Stimulated activated naive B cell treated with anti-CD40 and anti-IgM and Interleukin-4, amounts not matched to agents 10 μg/mL and 1 μg/mL and 100 μg/mL, for 72 hours (primary cell): ENCODE results near the gene CASP7.

Source experiments
- ATAC-seq, 2 donors: fragments of 150-1000 bp; cut with Tn5 transposase; replicated peaks; 2 replicates each; pipeline ENCODE4 v1.10.0; 2021; ENCODE audit warnings: moderate library complexity in 1 of 2
- DNase-seq: peaks from one replicate; pipeline ENCODE4 v3.0.0; 2021
- H3K27ac Mint-ChIP-seq: one replicate; pipeline ENCODE4 v1.8.0; 2022; ENCODE audit warnings: mild to moderate bottlenecking, mixed read lengths
- H3K27me3 Mint-ChIP-seq, 2 donors: one replicate each; pipeline ENCODE4 v1.8.0; 2022; ENCODE audit warnings: mixed read lengths in 2 of 2
- H3K36me3 Mint-ChIP-seq, 2 donors: one replicate each; pipeline ENCODE4 v1.8.0; 2022; ENCODE audit warnings: mixed read lengths in 2 of 2, mild to moderate bottlenecking in 1 of 2
- H3K4me1 Mint-ChIP-seq, 2 donors: one replicate each; pipeline ENCODE4 v1.8.0; 2022; ENCODE audit warnings: mixed read lengths in 2 of 2, mild to moderate bottlenecking in 1 of 2
- H3K4me3 Mint-ChIP-seq, 2 donors: one replicate each; pipeline ENCODE4 v1.8.0; 2022; ENCODE audit warnings: mild to moderate bottlenecking in 2 of 2, mixed read lengths in 2 of 2, moderate library complexity in 1 of 2
- H3K9me3 Mint-ChIP-seq, 2 donors: one replicate each; pipeline ENCODE4 v1.8.0; 2022; ENCODE audit warnings: mixed read lengths in 2 of 2, mild to moderate bottlenecking in 1 of 2

Gene CASP7

DNA sequence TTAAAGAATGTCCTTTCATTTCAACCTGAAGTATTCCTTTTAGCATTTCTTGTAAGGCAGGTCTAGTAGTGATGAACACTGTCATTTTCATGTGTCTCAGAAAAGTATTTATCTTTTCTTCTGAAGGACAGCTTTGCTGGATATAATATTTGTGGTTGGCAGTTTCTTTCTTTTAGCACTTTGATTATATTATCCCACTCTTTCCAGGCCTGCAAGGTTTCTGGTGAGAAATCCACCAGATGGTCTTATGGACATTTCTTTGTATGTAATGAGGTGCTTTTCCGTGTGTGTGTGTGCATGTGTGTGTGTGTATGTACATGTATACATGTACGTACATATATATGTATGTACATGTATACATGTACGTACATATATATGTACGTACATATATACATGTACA is 7.3 kb downstream of the CASP7 start:
- ATAC-seq, result no peak
- Mint-ChIP-seq H3K36me3 (peaks cover 76 to 82% of the 10 kb centered on the region in 2 donors), H3K4me1 (peaks cover 30 to 69% of the 10 kb centered on the region in 2 donors)

DNA sequence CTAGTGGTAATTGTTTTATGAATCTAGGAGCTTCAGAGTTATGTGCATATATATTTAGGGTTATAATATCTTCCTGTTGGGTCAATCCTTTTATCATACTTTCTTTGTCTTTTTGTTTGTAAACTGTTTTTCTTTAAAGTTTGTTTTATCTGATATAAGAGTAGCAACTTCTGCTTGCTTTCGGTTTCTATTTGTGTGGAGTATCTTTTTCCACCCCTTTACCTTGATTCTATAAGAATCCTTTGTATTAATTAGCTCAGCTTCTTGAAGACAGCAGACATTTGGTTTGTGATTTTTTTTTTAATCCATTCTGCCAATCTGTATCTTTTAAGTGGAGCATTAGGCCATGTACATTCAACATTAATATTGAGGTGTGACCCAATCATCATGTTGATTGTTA is 9.3 kb downstream of the CASP7 start:
- Mint-ChIP-seq H3K4me3 (no peak overlapping the region), H3K4me1 (peaks cover 21 to 52% of the 10 kb centered on the region in 2 donors), H3K36me3 (peaks cover 79 to 89% of the 10 kb centered on the region in 2 donors), H3K27ac (no peak overlapping the region), H3K9me3 (peaks cover 44 to 47% of the 10 kb centered on the region in 2 donors), H3K27me3 (no peaks in the 10 kb centered on the region)
- ATAC-seq, result no peak
- no peak for DNase-seq

More for the DNA sequence above, 7.3 kb downstream of the CASP7 start:
- Mint-ChIP-seq H3K4me3 (no peak overlapping the region), H3K27me3 (no peaks in the 10 kb centered on the region), H3K9me3 (peaks cover 32 to 41% of the 10 kb centered on the region in 2 donors), H3K27ac (no peak overlapping the region)
- no peak for DNase-seq

DNA sequence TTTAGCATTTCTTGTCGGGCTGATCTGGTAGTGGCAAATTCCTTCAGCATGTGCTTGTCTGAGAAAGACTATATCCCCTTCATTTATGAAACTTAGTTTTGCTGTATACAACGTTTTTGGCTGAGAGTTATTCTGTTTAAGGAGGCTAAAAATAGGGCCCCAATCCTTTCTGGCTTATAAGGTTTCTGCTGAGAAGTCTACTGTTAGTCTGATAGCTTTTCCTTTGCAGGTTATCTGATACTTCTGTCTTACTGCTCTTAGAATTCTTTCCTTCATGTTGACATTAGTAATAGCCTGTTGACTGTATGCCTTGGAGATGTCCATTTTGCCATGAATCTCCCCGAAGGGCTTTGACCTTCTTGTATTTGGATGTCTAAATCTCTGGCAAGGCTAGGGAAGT is 9.9 kb downstream of the CASP7 start:
- Mint-ChIP-seq H3K4me3 (no peak overlapping the region), H3K36me3 (peaks cover 79 to 89% of the 10 kb centered on the region in 2 donors), H3K4me1 (peaks cover 18 to 52% of the 10 kb centered on the region in 2 donors), H3K9me3 (peaks cover 41 to 47% of the 10 kb centered on the region in 2 donors), H3K27ac (no peak overlapping the region), H3K27me3 (no peaks in the 10 kb centered on the region)
- DNase-seq (no peak), ATAC-seq (no peak)

DNA sequence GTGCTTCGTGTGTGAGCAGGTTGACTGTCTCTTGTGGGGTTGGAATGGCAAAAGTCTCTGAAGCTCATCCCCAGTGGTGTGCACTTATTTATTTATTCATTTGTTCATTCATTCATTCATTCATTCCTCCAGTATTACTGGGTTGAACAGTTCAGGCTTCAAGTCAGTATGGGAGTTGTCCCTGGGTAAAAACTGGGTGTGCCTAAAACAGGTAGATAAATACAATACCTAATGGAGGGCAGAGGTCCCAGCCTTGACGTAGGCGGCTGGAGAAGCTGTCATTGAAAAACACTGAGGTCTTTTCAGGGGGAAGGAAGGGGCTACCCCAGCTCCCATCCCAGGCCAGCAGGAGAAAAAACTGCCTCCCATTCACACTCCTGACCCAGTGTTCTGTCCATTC is 11.0 kb downstream of the CASP7 start:
- Mint-ChIP-seq H3K27ac (no peak overlapping the region), H3K36me3 (peaks cover 80 to 89% of the 10 kb centered on the region in 2 donors), H3K4me3 (no peak overlapping the region), H3K9me3 (peaks cover 35 to 43% of the 10 kb centered on the region in 2 donors), H3K4me1 (peaks cover 21 to 52% of the 10 kb centered on the region in 2 donors), H3K27me3 (no peaks in the 10 kb centered on the region)
- DNase-seq (no peak), ATAC-seq (no peak)

DNA sequence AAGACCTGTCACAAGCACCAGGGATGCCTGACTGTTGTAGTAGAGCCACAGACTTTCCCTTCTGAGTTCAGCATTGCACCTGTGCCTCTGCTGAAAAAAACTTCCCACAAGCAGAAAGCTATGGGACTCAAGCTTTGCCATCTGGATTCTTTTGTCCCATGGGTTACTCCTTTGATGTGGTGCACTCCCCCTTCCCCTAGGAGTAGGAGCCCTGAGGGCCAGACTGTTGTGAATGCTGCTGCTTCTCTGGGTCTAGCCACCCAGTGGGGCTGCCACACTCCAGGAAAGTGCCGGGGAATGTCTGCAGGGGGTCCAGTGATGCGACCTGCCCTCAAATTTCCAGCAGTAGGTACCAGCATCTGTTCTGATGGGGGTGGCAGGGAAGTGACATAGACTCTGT is 11.7 kb downstream of the CASP7 start:
- no peaks in the 10 kb centered on the region for H3K27me3 Mint-ChIP-seq
- H3K4me3 Mint-ChIP-seq, result no peak overlapping the region
- peaks cover 78 to 86% of the 10 kb centered on the region in 2 donors for H3K36me3 Mint-ChIP-seq
- peaks cover 21 to 50% of the 10 kb centered on the region in 2 donors for H3K4me1 Mint-ChIP-seq
- peaks cover 33 to 40% of the 10 kb centered on the region in 2 donors for H3K9me3 Mint-ChIP-seq
- DNase-seq (no peak), ATAC-seq (no peak)
- H3K27ac Mint-ChIP-seq, result peak overlapping the region; percentile 14

DNA sequence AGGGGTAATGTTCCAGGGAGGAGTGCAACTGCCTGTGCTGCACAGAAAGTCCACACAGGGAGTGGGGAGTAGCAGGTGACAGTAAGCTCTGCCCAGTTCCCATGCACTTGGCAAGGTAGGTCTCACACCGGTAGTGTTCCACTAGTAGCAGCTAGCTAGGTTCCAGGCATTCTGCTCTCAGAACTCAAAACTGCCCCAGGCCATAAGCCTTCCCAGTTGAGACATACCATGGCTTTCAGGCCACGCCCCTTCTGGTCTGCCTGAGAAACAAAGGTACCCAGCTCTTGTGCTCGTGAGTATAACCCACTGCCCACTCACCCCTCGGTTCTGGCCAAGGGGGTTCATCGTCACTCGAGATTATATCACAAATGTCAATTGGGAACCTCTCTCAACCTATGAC is 12.6 kb downstream of the CASP7 start:
- DNase-seq (no peak), ATAC-seq (no peak)
- Mint-ChIP-seq H3K9me3 (peaks cover 31 to 37% of the 10 kb centered on the region in 2 donors), H3K36me3 (peaks cover 76 to 90% of the 10 kb centered on the region in 2 donors), H3K4me1 (peaks cover 21 to 50% of the 10 kb centered on the region in 2 donors), H3K4me3 (no peak overlapping the region), H3K27ac (no peak overlapping the region), H3K27me3 (no peaks in the 10 kb centered on the region)

DNA sequence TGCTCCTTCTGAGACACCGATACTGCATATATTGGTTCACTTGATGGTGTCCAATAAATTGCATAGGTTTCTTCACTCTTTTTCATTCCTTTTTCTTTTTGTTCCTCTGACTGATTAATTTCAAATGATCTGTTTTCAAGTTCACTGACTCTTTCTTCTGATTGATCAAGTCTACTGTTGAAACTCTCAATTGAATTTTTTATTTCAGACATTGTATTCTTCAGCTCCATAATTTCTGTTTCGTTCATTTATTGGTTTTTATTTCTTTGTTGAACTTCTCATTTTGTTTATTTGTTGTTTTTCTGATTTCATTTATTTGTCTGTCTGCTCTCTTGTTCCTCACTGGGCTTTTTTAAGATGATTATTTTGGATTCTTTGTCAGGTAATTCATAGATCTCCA is 13.6 kb downstream of the CASP7 start:
- H3K4me1 Mint-ChIP-seq, result peaks cover 19 to 44% of the 10 kb centered on the region in 2 donors
- no peak overlapping the region for H3K27ac Mint-ChIP-seq
- peaks cover 23 to 26% of the 10 kb centered on the region in 2 donors for H3K9me3 Mint-ChIP-seq
- H3K4me3 Mint-ChIP-seq, result no peak overlapping the region
- no peaks in the 10 kb centered on the region for H3K27me3 Mint-ChIP-seq
- DNase-seq, result no peak
- H3K36me3 Mint-ChIP-seq, result peaks cover 70 to 85% of the 10 kb centered on the region in 2 donors
- no peak for ATAC-seq

DNA sequence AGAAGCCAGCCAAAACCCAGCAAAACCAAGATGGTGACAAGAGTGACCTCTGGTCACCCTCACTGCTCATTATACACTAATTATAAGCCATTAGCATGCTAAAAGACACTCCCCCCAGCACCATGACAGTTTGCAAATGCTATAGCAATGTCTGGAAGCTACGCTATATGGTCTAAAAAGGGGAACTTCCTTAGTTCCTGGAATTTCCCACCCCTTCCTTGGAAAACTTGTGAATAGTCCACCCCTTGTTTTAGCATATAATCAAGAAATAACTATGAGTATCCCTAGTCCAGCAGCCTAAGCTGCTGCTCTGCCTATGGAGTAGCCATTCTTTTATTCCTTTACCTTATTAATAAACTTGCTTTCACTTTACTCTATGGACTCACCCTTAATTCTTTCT is 16.0 kb downstream of the CASP7 start:
- peaks cover 11 to 25% of the 10 kb centered on the region in 2 donors for H3K4me1 Mint-ChIP-seq
- H3K36me3 Mint-ChIP-seq, result peaks cover 67 to 80% of the 10 kb centered on the region in 2 donors
- H3K27ac Mint-ChIP-seq, result no peak overlapping the region
- H3K9me3 Mint-ChIP-seq, result peaks cover 10 to 16% of the 10 kb centered on the region in 2 donors
- H3K27me3 Mint-ChIP-seq, result no peaks in the 10 kb centered on the region
- H3K4me3 Mint-ChIP-seq, result no peak overlapping the region
- ATAC-seq, result no peak
- no peak for DNase-seq

DNA sequence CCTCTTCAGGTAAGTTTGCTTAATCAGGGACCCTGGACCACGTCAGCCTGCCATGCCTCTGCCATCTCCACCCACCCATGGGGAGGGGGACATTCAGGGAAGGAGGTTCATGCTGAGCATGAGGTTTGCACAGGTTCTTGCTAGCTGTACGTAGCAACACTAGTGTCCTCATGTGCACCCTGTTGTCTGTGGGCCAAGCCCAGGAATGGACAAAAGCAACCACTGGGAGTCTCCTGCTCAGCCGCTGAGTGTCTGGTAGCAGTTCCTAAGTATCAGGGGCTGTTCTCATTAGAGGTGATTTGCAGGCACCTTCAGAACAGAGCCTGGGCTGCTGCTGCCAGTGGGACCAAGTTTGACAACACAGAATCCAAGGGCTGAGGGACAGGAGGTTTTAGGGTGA is 17.9 kb downstream of the CASP7 start:
- Mint-ChIP-seq H3K4me3 (no peak overlapping the region), H3K4me1 (peaks cover 11 to 28% of the 10 kb centered on the region in 2 donors), H3K27me3 (no peaks in the 10 kb centered on the region), H3K36me3 (peaks cover 60 to 82% of the 10 kb centered on the region in 2 donors), H3K9me3 (peaks cover 10 to 14% of the 10 kb centered on the region in 2 donors), H3K27ac (no peak overlapping the region)
- DNase-seq, result no peak
- ATAC-seq, result no peak

DNA sequence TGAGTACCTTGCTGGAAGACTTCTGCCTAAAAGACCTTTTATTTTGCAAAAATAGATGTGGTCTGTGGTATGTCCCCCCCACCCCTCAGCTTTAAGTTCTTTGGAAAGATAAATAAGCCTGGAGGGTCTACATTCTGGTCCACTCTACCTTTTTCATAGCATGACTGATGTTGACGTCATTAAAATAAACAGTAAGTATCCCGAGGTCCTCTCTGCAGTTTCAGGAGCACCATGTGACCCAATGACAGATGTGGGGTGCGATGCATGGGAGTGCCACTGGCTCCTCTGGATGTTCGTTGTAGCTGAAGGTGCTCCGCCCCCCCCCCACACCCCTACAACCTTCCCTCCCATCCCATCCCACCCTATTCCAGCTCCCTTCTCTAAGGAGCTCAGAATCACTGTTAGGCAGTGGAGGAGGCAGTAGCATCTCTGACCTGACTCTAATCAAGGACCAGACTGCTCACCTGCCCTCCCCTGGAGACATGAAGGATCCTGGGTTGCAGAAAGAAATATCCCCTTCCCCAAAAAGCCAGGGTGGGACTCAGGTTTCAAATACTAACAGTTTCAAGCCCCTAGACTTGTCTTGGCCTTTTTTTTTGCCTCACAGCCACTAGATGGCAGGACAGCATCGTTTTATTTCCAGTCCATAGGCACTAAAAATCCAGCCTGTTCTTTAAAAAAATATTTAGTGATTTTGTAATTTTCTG is 25.1 kb downstream of the CASP7 start:
- ATAC-seq (no peak), DNase-seq (no peak)
- H3K27me3 Mint-ChIP-seq, result no peaks in the 10 kb centered on the region
- no peak overlapping the region for H3K27ac Mint-ChIP-seq
- peaks cover 25 to 49% of the 10 kb centered on the region in 2 donors for H3K36me3 Mint-ChIP-seq
- H3K9me3 Mint-ChIP-seq, result peaks cover 0 to 1% of the 10 kb centered on the region in 2 donors
- H3K4me3 Mint-ChIP-seq, result no peak overlapping the region
- peaks cover 12 to 20% of the 10 kb centered on the region in 2 donors for H3K4me1 Mint-ChIP-seq

DNA sequence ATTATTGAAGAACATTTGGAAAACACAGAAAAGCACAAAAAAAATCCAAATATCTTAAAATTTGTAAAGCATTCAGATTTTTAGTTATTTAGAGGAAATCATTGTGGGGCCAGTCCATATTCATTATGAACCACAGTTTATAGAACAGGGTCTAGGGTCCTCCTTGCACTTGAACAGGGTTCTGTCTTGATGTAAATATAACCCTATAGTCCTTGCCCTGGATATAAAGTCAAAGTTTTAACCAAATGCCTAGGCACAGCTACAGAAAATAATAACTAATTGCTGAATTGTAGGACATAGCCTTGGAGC is 25.6 kb downstream of the CASP7 start:
- ATAC-seq (no peak), DNase-seq (no peak)
- H3K27me3 Mint-ChIP-seq, result no peaks in the 10 kb centered on the region
- H3K4me1 Mint-ChIP-seq, result peaks cover 12 to 24% of the 10 kb centered on the region in 2 donors
- H3K27ac Mint-ChIP-seq, result no peak overlapping the region
- H3K36me3 Mint-ChIP-seq, result peaks cover 22 to 53% of the 10 kb centered on the region in 2 donors
- no peak overlapping the region for H3K4me3 Mint-ChIP-seq
- H3K9me3 Mint-ChIP-seq, result peaks cover 0 to 1% of the 10 kb centered on the region in 2 donors

DNA sequence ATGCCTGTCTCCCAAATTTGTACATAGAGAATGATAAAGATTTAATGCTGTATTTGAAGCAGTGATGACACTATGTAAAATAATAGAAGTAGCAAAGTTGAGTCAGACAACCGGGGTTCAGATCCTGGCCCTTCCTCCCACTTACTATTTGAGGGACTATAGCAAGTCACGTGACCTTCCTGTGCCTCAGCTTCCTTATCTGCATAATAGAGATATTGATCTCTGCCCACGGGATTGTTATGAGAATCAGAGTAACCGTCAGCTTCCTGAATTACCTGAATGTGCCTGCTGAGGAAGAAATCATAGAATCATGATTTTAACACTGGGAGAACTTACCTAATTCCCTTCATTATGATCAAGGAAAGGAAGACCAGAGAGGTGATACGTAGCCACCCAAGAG is 26.9 kb downstream of the CASP7 start:
- Mint-ChIP-seq H3K27me3 (no peaks in the 10 kb centered on the region), H3K4me3 (no peak overlapping the region), H3K27ac (no peak overlapping the region), H3K4me1 (peaks cover 12 to 22% of the 10 kb centered on the region in 2 donors), H3K9me3 (no peaks in the 10 kb centered on the region), H3K36me3 (peaks cover 14 to 52% of the 10 kb centered on the region in 2 donors)
- ATAC-seq (no peak), DNase-seq (no peak)

DNA sequence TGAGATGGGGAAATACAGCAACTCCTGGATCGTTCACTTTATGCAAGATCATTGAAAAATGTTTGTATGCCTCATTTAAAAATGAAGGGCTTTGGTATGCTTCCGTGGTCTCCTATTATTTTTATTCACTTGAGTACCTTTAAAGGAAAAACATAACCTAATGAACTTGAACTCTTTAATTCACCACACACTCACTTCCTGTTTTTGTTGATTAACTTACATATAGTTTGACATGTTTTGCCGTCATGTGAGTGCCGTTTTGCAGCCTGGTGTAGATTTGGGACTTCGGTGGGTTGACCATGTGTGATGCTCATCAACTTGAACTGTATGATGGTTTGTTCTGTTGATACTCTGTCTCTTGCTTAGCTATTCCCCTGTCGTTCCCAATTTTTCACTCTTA is 28.9 kb downstream of the CASP7 start:
- H3K27me3 Mint-ChIP-seq, result no peaks in the 10 kb centered on the region
- no peaks in the 10 kb centered on the region for H3K9me3 Mint-ChIP-seq
- peaks cover 24 to 46% of the 10 kb centered on the region in 2 donors for H3K36me3 Mint-ChIP-seq
- H3K4me3 Mint-ChIP-seq, result no peak overlapping the region
- ATAC-seq (no peak), DNase-seq (no peak)
- peaks cover 15 to 34% of the 10 kb centered on the region in 2 donors for H3K4me1 Mint-ChIP-seq
- H3K27ac Mint-ChIP-seq, result peak overlapping the region; percentile 20

DNA sequence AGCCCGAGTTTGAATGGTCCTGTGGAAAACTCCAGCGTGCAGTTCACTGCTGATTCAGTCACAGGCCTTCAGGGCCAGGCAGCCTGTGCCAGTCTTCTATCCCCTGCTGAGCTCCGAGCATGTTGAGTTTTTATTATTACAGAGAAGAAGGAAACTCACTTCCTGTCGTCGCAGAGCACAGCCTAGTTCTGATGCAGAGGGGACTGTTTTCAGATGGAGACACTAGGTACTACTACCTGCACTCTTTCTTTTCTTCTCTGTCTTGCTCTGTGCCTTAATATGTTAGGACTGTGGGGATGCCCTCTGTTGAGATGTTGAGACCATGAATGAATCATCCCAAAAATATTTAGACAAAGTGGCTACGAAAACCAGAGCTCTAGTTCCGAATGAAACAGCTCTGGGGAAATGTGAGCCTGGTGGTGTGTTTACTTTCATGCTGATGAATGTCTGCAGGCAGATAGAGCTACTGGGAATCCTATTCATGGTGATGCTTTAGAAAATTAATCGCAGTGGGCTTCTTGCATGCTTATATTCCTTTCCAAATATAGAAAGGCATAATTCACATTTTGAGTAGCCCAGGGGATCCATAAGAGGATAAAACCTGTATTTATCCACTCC is 29.6 kb downstream of the CASP7 start:
- peak overlapping the region; percentile 20 for H3K27ac Mint-ChIP-seq
- peaks cover 15 to 40% of the 10 kb centered on the region in 2 donors for H3K4me1 Mint-ChIP-seq
- no peak overlapping the region for H3K4me3 Mint-ChIP-seq
- peaks cover 30 to 53% of the 10 kb centered on the region in 2 donors for H3K36me3 Mint-ChIP-seq
- H3K27me3 Mint-ChIP-seq, result no peaks in the 10 kb centered on the region
- no peak for DNase-seq
- no peaks in the 10 kb centered on the region for H3K9me3 Mint-ChIP-seq
- ATAC-seq, result no peak

DNA sequence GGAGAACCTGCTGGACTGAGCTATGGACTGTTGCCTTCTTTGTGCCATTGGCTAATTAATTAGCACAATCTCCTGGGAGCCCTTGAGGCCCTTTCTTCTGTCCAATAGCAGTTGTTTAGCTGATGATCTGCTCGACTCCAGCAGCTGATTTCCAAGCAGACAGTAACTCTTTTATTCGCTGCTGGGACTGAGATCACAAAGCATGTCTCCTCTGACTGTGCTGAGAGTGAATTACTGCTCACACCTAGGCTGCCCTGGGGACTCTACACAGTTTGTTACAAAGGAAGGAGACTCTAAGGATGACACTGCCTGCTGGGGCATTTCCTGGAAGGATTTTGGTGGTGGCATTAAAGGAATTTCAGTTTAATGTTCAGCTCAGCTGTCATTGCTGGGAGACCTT is 31.4 kb downstream of the CASP7 start:
- no peak for ATAC-seq
- peaks cover 0 to 4% of the 10 kb centered on the region in 2 donors for H3K9me3 Mint-ChIP-seq

More for the DNA sequence above, 31.4 kb downstream of the CASP7 start:
- Mint-ChIP-seq H3K27me3 (no peaks in the 10 kb centered on the region), H3K4me1 (peaks cover 22 to 52% of the 10 kb centered on the region in 2 donors), H3K27ac (no peak overlapping the region), H3K4me3 (no peak overlapping the region), H3K36me3 (peaks cover 39 to 63% of the 10 kb centered on the region in 2 donors)
- no peak for DNase-seq
